Fibroblast of villous mesenchyme (primary cell): ENCODE results near the gene TTPAL. TPM values are rescaled to one million over a fixed set of nuclear protein-coding genes. Genes with fewer than 3 reads are reported as not detected.

Experiments used
- DNase-seq: peaks from one replicate; pipeline ENCODE4 v3.0.0-alpha.2; 2010; ENCODE audit warnings: low read depth
- H3K4me3 ChIP-seq: 2 replicates; pipeline ENCODE4 v1.5.1; 2011; ENCODE audit warnings: low read depth, mild to moderate bottlenecking, low read length
- CTCF ChIP-seq: IDR thresholded peaks from 2 replicates; pipeline ENCODE4 v1.5.1; 2012; ENCODE audit warnings: low read depth, mild to moderate bottlenecking, low read length; ENCODE audit not compliant: insufficient read depth
- total RNA-seq: library from RNA; depleted of rRNA; stranded (reverse); fragments of >200 nt; gene quantifications from 2 replicates; pipeline ENCODE4 v1.2.3, GENCODE V29; 2012

TTPAL gene
- total RNA-seq, 1 donor = 22.9 TPM

DNA sequence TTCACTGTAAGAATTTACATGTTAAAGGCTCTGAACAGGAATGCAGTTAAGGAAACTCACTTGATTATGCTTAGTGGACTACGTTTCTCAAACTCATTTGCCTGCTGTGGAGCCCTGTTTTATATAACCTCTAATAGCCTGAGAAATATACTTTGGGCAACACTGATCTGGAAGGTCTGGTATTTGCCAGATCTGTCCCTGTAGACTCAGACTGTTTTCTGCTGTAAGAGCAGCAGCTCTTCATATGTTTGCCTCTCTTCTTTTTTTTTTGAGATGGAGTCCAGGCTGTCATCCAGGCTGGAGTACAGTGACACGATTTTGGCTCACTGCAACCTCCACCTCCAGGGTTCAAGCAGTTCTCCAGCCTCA lies 10.1 kb downstream of the TTPAL start:
- DNase-seq = peak; percentile 52
- no peak for TF ChIP-seq CTCF
- no peak overlapping the region for H3K4me3 ChIP-seq

DNA sequence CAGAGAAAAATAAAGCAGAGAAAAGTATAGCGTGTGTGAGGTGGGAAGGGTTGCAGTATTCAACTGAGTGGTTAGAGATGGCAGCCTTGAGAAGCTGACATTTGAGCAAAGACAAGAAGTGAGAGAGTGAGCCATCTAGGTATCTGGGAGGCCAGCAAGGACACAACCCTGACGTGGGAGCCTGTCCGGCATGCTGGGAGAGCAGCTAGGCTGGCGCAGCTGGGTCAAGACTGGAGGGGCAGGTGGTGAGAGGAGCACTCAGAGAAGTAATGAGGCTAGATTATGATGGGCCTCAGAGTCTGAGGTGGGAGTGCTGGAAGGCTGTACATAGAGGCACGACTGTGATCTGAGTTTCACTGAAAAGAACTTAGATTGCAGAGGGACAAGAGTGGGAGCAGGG lies 12.9 kb downstream of the TTPAL start:
- TF ChIP-seq CTCF = no peak
- no peak overlapping the region for H3K4me3 ChIP-seq
- no peak for DNase-seq

GRCh38 chr20:44489223-44489622 lies 13.5 kb downstream of the TTPAL start:
- no peak for DNase-seq
- no peak overlapping the region for H3K4me3 ChIP-seq
- TF ChIP-seq CTCF = no peak

- no peak for TF ChIP-seq CTCF
- DNase-seq = no peak
Observed at GRCh38 chr20:44489931-44490330, 14.3 kb downstream of the TTPAL start.

GRCh38 chr20:44491635-44492395 lies 16.1 kb downstream of the TTPAL start:
- no peak overlapping the region for H3K4me3 ChIP-seq
- peak; percentile 71 for DNase-seq
- TF ChIP-seq CTCF = no peak

More at GRCh38 chr20:44489931-44490330, 14.3 kb downstream of the TTPAL start:
- no peak overlapping the region for H3K4me3 ChIP-seq

- H3K4me3 ChIP-seq = no peak overlapping the region
- TF ChIP-seq CTCF = no peak
Observed at GRCh38 chr20:44494266-44494665, 18.6 kb downstream of the TTPAL start.

DNA sequence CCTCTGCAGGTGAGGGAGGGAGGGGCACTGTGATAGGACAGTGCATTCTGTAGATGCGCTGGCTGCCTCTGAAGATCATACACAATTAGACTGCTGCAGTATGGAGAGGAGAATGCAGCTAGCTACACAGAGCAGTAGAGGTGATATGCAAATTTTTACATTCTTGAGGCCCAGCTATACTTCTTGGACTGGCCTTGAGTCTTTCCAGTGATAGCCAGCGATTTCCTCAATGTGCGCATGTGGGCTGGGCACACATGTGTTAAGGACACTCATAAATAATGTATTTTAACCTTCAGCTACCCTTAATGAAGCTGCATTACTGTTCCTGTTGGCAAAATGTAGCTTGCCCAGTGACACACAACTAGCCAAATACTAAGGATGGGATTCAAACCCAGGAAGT lies 19.0 kb downstream of the TTPAL start:
- no peak for DNase-seq
- no peak overlapping the region for H3K4me3 ChIP-seq
- TF ChIP-seq CTCF = no peak

More at GRCh38 chr20:44494266-44494665, 18.6 kb downstream of the TTPAL start:
- no peak for DNase-seq
